GM19438 (cell line): ENCODE measurements around the gene CLCN5.
"Not testable (repeated sequence)": the region's sequence is repeated elsewhere in the genome, so short reads cannot be mapped to it uniquely, and the experiment has no call there.

Experiments used
- ATAC-seq: cut with Tn5 transposase; IDR thresholded peaks from one replicate; pipeline ENCODE4 v1.9.1; 2021; ENCODE audit warnings: low read depth; ENCODE audit not compliant: unreplicated experiment

The CLCN5 gene

DNA sequence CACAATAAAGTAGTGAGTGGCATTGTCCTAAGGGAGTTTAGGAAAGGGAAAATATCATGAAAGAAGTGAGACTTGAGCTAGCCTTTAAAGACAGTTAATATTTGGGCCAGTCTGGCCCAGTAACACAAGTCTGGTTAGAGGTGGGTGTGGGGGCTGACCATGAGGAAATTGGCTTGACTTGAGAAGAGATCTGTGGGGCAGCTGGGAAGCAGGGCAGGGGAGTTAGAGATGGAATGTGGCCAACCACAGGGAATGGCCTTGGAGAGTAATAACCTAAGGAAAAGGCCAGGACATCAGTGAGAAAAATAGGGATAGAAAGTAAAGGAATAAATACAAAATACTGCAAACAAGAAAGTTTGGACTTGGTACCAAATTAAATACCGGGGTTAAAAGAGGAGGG is 71.3 kb downstream of the CLCN5 start:
- ATAC-seq = no peak

DNA sequence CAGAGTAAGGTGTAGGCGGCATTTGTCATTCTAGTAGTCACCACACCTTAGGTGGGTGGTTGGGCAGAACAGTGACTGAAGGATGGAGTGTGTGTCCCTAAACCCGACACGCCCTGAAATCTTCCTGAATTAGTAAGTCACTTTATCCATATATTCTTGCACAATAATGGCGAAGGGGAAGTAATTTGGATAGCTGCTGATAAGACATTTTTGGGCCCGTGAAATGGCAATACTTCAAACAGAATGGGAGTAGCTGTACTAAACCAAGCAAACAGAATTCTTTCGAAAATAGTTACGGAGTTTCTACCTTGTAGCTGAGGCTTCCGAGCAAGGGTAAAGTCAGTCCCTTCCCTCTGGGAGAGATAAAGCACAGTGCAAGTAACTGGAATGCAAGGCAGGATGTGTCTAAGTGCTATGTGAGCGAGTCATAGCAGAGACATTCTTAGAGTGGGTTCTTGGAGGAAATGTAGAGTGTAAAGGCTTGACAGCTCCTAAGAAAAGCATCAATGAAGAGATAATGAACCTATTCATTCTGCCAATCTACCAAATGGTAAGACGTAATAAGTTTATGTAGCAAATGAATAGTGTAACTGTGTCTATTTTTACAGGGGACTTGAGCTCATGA is 72.8 kb downstream of the CLCN5 start:
- ATAC-seq = no peak

DNA sequence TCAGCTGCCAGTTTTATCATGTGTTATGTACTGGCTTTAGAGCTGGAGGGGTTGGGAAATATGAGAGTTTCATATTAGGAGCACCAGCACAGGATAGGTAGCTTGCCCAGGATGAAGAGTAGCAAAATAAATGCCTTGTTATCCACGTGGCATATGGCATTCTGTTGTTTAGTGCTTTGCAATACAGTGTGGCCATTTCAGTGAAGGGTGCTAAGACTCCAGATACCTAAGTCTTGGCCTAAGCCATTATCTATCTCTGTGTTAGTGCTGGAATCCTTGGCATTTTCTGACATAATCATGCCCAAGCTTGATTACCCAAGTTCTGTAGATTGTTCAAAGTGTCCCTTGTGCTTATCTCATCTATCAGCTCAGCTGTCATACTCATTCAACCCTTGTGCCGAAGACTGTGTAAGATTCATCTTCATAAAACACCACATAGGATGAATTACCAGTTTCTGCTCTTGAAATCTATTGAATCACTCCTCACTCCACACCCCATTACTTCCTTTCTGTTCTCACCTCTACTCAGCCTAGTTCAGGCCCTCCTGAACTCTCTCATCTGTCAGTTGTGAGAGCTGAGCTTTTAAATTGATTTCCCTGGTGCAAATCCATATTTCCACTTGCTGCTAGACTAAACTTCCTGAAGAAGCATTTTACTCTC is 73.5 kb downstream of the CLCN5 start:
- ATAC-seq = no peak

DNA sequence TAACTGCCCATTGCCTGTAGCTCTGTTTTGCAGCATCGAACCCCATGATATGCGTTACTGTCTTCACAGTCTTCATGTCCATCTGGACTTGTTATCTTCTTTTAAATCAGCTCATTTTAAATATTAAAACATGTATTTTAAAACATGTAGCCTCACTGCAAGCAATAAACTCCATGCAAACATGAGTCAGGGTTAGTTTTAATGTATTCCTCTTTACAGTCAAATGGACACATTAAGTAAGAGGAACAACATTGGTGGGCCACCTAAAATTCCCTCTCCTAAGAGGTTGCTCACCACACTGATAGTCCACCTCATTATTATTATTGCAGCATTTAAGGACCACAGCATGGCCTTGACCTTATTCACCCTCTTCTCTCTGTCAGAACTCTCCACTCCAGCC is 74.1 kb downstream of the CLCN5 start:
- no peak for ATAC-seq

DNA sequence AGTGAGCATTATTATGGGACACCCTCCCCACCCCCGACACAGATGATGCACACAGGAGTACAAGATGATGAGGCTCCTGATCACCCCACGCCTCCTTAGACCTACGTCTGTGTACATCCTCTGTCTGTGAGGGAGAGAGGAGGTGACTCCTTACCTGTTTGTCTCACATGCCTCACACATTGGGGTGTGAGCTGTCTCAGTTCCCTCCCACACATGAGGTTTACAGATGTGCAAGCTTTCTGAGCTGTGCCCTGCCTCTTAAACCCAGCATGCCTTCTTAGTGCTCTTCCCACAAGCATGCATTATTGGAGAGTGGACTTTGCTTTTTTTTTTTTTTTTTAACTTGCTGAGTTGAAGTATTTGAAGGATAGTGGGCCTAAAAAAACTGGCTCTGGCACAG is 76.7 kb downstream of the CLCN5 start:
- no peak for ATAC-seq

DNA sequence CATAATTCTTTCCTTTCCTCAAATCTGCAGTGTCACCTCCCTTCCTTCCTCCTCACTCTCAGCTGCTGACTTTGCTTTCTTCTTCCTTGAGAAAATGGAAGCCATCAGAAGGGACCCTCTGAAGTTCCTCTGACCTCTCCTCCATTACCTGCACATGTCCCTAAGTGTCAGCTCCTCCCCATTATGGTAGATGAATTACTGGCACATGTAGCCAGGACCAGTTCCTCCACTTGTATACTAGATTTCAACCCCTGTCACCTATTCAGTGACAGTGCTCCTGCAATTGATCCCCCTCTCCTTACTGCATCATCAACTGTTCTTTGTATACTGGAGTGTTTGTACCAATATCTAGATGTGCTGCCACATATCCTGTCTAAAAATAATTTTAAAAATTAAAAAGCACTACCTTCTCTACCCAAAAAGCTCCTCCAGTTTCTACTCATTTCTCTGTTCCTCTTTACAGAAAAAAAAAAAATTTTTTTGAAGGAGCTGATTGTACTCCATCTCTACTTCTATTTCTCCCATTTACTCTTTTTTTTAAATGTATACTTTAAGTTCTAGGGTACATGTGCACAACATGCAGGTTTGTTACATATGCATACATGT is 78.6 kb downstream of the CLCN5 start:
- no peak for ATAC-seq

DNA sequence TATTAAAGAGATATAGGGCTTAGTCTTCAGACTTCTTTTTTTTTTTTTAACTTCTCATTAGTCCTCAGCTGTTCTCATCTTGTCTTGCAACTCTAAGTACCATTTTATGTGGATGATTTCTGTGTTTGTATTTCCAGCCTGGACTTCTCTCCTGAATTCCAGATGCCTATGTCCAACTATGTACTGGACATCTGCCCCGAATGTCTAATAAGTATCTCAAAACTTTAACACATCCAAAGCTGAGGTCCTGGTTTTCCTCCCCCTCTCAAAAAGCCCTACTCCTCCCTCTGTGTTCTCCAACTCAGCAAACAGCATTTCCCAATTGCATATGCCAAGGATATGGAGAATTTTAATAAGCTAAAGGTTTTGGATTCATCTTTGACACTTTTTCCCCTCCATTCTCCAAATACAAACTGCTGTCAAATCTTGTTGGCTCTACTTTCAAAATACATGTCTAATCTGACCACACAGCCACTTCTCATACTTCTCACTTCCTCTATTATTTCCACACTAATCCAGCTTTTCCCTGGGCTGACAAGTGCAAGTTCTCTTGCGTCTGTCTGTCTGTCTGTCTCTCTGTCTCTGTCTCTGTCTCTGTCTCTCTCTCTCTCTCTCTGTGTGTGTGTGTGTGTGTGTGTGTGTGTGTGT is 79.8 kb downstream of the CLCN5 start:
- ATAC-seq = no peak

DNA sequence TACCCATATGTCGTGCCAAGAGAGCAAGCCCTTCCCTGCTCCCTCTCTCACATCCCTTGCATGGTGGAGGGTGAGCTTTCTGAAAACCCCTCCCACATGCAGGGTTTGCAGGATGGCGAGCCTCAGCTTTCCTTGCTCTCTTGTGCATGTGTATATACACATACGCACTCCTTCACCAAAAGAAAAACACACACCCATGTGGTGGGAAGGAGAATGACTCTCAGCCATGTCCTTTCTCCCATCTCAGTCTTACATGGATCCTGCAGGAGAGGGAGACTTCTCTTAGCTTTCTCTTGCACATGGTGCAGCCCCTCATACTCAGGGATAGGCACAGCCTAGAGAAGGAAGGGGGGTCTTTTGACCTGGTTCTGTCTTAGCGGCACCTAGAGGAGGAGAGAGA is 81.1 kb downstream of the CLCN5 start:
- no peak for ATAC-seq

DNA sequence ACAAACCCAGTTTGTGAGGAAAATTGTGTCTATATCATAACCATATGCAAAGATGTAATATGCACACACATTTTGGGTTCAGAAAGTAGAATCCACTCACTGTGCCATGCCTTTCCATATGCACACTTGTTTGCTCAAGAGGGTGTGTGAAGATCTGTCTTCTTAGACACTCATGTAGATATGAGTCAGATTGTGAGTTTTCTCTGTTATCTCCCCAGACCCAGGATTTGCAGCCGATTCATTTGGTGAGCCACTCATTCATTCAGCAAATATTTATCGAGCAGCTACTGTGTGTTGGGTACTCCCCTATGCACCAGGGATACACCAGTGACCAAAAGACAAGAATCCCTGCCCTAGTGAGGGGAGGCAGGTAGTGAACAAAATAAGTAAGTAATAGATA is 81.5 kb downstream of the CLCN5 start:
- no peak for ATAC-seq

DNA sequence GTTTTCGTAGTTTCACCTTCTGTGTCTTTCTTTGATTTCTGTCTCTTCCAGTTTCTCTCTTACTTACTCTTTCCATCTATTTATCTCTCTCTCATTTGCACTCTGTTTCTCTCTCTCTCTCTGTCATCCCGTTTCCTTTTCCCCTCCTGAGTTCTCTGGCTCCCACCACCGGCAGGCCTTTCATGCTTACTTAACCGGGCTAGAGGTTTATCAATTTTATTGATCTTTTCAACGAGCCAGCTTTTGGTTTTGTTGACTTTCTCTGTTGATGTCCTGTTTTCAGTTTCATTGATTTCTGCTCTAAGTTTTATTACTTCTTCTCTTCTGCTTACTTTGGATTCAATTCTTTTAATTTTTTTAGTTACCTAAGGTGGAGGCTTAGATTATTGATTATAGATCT is 103.2 kb downstream of the CLCN5 start:
- ATAC-seq = not testable (repeated sequence)

DNA sequence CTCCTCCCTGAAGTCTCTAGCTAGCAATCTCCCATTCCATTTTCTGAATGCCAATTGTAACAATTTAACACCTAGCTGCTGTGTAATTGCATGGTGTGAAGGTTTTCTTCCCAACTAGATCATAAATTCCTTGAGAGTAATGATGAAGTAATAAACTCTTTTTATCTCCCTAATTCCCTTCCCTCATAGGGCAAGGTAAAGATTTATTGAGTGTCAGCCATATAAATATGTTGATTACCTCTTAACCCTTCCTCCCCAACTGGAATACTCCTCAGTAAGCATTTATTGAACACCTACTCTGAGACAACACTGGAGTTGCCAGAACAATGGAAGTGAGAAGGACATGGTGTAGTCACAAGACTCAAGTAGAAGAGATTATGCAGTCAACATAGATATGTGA is 112.7 kb downstream of the CLCN5 start:
- ATAC-seq = no peak

DNA sequence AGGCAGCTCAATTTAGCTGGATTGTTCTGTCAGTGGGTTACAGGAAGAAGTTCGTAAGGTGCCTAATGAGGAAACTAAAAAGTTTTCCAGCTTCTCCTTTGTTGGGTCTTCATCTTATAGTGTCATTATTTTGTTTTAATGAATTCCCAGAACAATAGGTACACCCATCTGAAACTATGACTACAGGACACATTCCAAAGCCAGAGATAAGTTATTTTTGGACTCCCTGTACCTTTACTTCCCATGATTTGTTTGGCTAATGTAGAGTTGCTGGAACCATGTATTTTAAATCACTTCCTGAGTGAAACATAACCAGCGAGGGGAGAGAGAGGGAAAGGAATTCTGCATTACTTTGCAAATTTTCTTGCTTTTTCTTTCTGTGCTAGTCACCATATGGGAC is 114.0 kb downstream of the CLCN5 start:
- ATAC-seq = no peak

DNA sequence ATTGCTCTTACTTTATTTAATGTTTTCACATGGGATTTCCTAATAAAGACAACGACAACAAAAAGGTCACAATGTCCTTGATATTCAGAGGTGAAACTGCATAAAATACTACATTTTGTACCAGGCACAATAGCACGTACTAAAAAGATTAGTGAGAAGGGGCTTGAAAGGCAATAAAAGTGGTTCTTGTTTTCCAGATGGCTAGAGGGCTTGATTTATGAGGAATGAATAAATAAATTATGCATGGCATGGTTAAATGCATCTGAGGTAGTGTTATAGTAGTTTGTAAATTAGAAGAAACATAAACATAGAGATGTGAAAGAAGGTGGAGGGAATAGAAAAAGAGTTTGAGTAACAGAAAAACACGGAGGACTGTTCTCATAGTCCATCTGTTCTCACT is 123.4 kb downstream of the CLCN5 start:
- ATAC-seq = no peak

DNA sequence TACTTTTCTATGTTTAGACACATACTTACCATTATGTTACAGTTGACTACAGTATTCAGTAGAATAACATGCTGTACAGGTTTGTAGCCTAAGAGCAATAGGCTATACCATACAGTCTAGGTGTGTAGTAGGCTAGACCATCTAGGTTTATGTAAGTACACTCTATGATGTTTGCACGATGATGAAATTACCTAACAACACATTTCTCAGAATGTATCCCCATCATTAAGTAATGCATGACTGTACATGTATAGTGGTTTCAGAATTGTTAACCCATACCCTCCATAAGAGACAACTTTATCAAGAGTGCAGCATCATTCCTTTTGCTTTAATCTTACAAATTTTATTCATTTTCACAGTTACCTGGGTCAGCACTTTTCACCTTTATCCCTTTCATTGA is 126.8 kb downstream of the CLCN5 start:
- no peak for ATAC-seq

DNA sequence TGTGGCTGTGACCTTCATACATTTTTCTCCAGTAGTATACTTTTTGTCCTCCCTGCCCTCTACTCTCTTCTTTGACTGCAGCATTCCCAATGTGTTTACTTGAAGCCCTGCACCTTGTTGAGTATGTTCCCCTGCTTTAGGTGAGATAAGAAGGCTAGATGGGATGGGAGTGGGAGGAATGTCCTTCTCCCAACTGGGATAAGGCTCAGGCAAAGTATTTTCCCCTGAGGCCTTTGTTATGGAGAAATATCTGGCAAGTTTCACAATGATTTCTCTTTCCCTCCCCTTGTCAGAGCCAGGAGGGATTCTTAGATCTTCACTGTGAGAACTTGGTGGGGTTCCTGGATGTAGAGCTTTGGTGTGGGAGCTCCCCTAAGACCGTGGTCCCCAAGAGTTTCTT is 131.8 kb downstream of the CLCN5 start:
- ATAC-seq = no peak

DNA sequence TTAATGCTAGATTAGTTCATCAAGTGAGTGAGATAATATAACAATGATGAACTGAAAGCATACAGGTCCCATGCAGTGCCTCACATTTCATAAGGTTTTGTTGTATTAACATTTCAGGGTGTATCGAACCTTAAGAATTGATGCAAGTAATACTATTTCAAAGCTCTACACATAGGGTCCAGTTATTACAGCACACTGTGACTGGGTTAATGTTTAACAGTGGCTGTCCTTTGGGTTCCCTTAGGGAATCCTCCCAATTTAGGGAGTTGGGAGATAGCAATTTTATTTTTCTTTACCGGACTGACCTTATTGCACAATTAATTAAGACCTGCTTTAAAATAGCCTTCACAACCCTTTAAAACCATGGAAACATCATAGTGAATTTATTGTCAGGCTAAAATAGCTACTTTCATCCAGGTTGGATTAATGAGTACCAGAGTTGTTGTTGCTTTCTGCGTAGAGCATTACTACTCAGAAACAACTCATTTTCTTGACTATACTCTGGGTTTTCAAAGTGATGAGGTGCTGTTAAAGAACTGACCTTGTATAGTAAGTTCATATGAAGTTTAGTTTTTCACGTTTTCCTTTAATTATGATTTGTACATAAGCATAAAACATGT is 144.0 kb downstream of the CLCN5 start:
- no peak for ATAC-seq

DNA sequence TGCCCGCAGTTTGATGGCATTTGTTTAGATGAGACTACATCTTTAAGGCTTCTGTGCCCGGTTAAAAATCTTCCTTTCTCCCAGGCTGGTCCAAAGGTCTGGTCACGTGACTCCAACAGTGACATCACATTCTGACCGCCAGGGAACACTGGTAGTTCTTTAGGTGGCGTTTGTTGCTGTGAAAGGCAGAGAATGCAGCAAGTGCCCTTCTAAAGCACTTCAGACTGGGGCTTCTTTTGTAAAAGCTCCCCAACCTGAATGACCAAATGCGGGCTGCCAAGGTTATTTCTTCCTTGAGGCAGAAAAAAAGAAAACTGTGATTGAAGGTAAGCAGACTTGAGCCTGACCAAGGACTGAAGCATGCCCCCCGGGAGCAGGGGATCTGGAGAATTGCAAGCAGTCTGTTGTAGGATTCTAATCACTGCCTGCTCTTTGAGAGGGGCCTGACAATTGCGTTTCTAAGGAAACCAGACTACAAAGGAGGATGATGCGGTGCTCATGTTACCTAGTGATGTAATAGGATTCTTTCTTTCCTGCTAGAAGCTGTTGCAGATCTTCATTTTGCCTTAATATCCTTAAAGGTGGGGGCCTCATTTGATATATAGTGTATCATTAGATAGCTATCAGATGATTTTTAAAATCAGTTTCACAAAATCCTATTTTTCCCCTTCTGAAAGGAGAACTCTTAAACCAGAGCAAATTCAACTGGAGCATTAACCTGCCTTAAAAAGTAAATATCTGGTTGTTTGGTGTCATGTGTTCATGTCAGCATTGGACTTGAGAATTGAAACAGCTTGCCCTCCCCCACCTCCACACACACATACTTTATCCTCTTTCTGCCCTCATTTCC is 145.3 kb downstream of the CLCN5 start:
- ATAC-seq = no peak

DNA sequence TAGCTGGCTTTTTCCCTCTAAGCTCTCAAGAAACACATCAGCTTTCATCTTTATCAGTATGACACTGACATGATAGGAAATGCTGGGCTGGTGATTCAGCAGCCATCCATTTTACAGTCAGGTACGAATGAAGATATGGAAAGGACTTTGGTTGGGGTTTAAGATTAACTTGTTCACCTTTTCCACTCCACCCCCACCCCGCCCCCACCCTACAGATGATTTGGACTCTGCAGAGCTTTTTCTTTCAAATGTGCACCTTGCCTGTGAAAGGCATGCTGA is 145.8 kb downstream of the CLCN5 start:
- no peak for ATAC-seq

DNA sequence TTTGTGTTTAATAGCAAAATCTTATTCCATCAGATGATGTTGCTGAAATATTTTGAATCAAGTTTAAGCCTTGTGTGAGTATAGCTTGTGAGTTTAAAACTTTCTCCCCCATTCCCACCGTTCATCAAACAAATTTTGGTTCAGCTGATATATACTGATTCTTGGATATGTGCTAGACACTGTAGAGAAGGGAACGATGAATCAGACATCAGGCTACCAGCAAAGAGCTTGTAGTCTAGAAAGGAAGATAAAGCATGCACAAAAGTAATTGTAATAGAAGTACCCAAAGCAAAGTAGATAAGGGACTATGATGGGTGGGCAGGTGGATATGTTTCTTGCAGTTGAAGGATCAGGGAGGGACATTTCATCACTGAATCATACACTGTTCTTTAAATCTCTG is 146.5 kb downstream of the CLCN5 start:
- ATAC-seq = no peak

DNA sequence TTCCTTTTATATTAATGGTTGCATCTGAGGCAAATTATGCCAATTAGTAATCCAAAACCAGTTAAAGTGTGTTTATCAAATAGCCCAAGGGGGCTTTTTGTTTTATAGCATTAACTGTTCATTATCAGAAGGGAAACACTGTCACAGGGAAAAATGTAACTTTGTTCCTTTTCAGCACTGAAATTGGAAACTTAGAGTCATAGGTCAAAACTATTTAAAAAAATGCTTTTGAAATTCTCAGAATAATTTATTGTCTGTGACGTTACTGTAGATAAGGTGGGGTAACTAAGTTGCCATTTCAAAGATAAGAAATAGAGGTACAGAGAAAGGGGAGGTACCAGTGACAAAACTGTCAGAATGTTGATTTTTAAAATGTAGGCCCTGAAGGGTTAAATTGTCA is 149.1 kb downstream of the CLCN5 start:
- ATAC-seq = no peak

DNA sequence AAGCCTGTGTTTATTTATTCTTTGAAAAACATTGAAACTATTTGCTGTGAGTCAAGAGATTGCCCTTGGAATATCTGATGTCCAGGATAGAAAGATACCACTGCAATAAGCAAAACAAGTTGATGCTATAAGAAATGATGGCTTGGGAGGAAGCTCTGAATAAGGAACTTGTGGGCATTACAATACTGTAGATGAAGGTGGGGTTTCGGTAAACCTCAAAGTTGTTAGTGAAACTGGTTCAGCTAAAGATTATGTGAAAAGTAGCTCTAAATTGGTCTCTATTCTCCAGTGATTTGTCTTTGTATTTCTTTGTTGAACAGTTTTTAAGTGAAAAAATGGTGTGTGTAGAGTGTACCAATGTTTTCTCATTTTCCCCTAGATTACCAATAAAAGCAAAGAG is 149.7 kb downstream of the CLCN5 start:
- ATAC-seq = no peak
